Mesenchymal stem cell (in vitro differentiated cells and primary cell): ENCODE results near the gene PCBP2.

Source experiments
- DNase-seq: peaks from one replicate; pipeline ENCODE4 v3.0.0-alpha.2; 2013
- H2AFZ ChIP-seq: one replicate; pipeline ENCODE4 v1.6.1; 2013; ENCODE audit warnings: low read depth, mild to moderate bottlenecking, control low read depth, inconsistent platforms, low read length, moderate library complexity
- H2AK5ac ChIP-seq: 2 replicates; pipeline ENCODE4 v1.6.1; 2013; ENCODE audit warnings: low read length, moderate library complexity, mild to moderate bottlenecking, inconsistent platforms; ENCODE audit not compliant: severe bottlenecking
- H2BK120ac ChIP-seq: one replicate; pipeline ENCODE4 v1.6.1; 2013; ENCODE audit warnings: low read depth, mild to moderate bottlenecking, inconsistent platforms, low read length, moderate library complexity
- H2BK12ac ChIP-seq, 2 experiments: one replicate each; pipeline ENCODE4 v1.6.1; 2013; ENCODE audit warnings: inconsistent platforms in 2 of 2, low read length in 2 of 2, mild to moderate bottlenecking in 2 of 2, moderate library complexity in 2 of 2, control low read depth in 1 of 2
- H2BK15ac ChIP-seq: one replicate; pipeline ENCODE4 v1.6.1; 2013; ENCODE audit warnings: mild to moderate bottlenecking, low read depth, inconsistent platforms; ENCODE audit not compliant: poor library complexity, severe bottlenecking
- H2BK5ac ChIP-seq: 2 replicates; pipeline ENCODE4 v1.6.1; 2013; ENCODE audit warnings: low read depth, mild to moderate bottlenecking, low read length, control low read depth, inconsistent platforms; ENCODE audit not compliant: poor library complexity, severe bottlenecking
- H3K14ac ChIP-seq, 2 experiments: one replicate each; pipeline ENCODE4 v1.6.1; 2013; ENCODE audit warnings: inconsistent platforms in 2 of 2, low read length in 2 of 2, control low read depth in 1 of 2, mild to moderate bottlenecking in 1 of 2, moderate library complexity in 1 of 2
- H3K18ac ChIP-seq, 2 experiments: one replicate each; pipeline ENCODE4 v1.6.1; 2013; ENCODE audit warnings: inconsistent platforms in 2 of 2, low read length in 2 of 2, control low read depth in 1 of 2, low read depth in 1 of 2, mild to moderate bottlenecking in 1 of 2
- H3K23ac ChIP-seq, 2 experiments: one replicate each; pipeline ENCODE4 v1.6.1; 2013; ENCODE audit warnings: inconsistent platforms in 2 of 2, low read length in 2 of 2, mild to moderate bottlenecking in 2 of 2, moderate library complexity in 2 of 2, control low read depth in 1 of 2
- H3K27ac ChIP-seq: 2 replicates; pipeline ENCODE4 v1.5.1; 2013; ENCODE audit warnings: mild to moderate bottlenecking, moderate library complexity, low read length, control low read depth, inconsistent platforms; ENCODE audit not compliant: poor library complexity, severe bottlenecking
- H3K27me3 ChIP-seq, 2 experiments: 2 replicates each; pipeline versions ENCODE4 v1.6.1 to v1.7.0; 2013; ENCODE audit warnings: low read length in 2 of 2, mild to moderate bottlenecking in 2 of 2, moderate library complexity in 2 of 2, control low read depth in 1 of 2, inconsistent platforms in 1 of 2; ENCODE audit not compliant: control insufficient read depth in 1 of 2, insufficient read depth in 1 of 2
- H3K36me3 ChIP-seq, 2 experiments: 2 replicates each; pipeline versions ENCODE4 v1.6.1 to v1.7.0; 2013; ENCODE audit warnings: low read length in 2 of 2, control low read depth in 1 of 2, inconsistent platforms in 1 of 2, low read depth in 1 of 2, mild to moderate bottlenecking in 1 of 2; ENCODE audit not compliant: insufficient read depth in 2 of 2, control insufficient read depth in 1 of 2
- H3K4ac ChIP-seq, 2 experiments: one replicate each; pipeline ENCODE4 v1.6.1; 2013; ENCODE audit warnings: inconsistent platforms in 2 of 2, low read length in 2 of 2, mild to moderate bottlenecking in 2 of 2, moderate library complexity in 2 of 2, control low read depth in 1 of 2, low read depth in 1 of 2
- H3K4me1 ChIP-seq: 2 replicates; pipeline ENCODE4 v1.6.1; 2013; ENCODE audit warnings: low read depth, low read length, control low read depth; ENCODE audit not compliant: control insufficient read depth, insufficient read depth
- H3K4me2 ChIP-seq: 2 replicates; pipeline ENCODE4 v1.6.1; 2013; ENCODE audit warnings: low read length, mild to moderate bottlenecking, inconsistent platforms; ENCODE audit not compliant: poor library complexity, severe bottlenecking
- H3K4me3 ChIP-seq, 2 experiments: 2 replicates each; pipeline versions ENCODE4 v1.5.1 to v1.7.0; 2013; ENCODE audit warnings: low read length in 2 of 2, mild to moderate bottlenecking in 2 of 2, control low read depth in 1 of 2, low read depth in 1 of 2; ENCODE audit not compliant: insufficient read depth in 1 of 2
- H3K79me1 ChIP-seq: replicated peaks from 2 replicates; pipeline ENCODE4 v1.6.1; 2013; ENCODE audit warnings: mild to moderate bottlenecking, control low read depth, low read length, inconsistent platforms; ENCODE audit not compliant: poor library complexity, severe bottlenecking
- H3K9ac ChIP-seq: 2 replicates; pipeline ENCODE4 v1.7.0; 2013; ENCODE audit warnings: mild to moderate bottlenecking, low read length, moderate library complexity
- H3K9me3 ChIP-seq: 2 replicates; pipeline ENCODE4 v1.7.0; 2013; ENCODE audit warnings: mild to moderate bottlenecking, low read length; ENCODE audit not compliant: control insufficient read depth
- H4K8ac ChIP-seq: one replicate; pipeline ENCODE4 v1.6.1; 2013; ENCODE audit warnings: inconsistent platforms, mild to moderate bottlenecking, low read length, moderate library complexity
- H4K91ac ChIP-seq: one replicate; pipeline ENCODE4 v1.6.1; 2013; ENCODE audit warnings: mild to moderate bottlenecking, low read length, inconsistent platforms
- WGBS: methylation state at CpG from one replicate; pipeline ENCODE4 v1.1.7; 2013; ENCODE audit warnings: mixed read lengths; 5-methylcytosine and 5-hydroxymethylcytosine counted together

Gene PCBP2

GRCh38 chr12:53462935-53463334 is 11.0 kb downstream of the PCBP2 start:
- Histone ChIP-seq H2BK120ac (no peak overlapping the region), H3K36me3 (peaks cover 59 to 99% of the 10 kb centered on the region in 2 experiments), H4K91ac (no peak overlapping the region), H2BK15ac (no peak overlapping the region), H3K9ac (peak overlapping the region; percentile 25), H3K27me3 (no peaks in the 10 kb centered on the region), H2AFZ (no peak overlapping the region), H3K9me3 (no peaks in the 10 kb centered on the region), H3K14ac (no peak overlapping the region), H3K4me1 (peaks cover 5% of the 10 kb centered on the region), H3K4ac (no peak overlapping the region), H3K27ac (no peak overlapping the region), H3K23ac (no peak overlapping the region), H3K4me2 (no peak overlapping the region), H2BK5ac (no peak overlapping the region), H3K18ac (no peak overlapping the region), H3K79me1 (peaks cover 3% of the 10 kb centered on the region), H2AK5ac (no peak overlapping the region), H4K8ac (no peak overlapping the region), H2BK12ac (no peak overlapping the region), H3K4me3 (no peak overlapping the region)
- WGBS: 96% methylated on average over 3 of the region's 3 CpGs
- no peak for DNase-seq

DNA sequence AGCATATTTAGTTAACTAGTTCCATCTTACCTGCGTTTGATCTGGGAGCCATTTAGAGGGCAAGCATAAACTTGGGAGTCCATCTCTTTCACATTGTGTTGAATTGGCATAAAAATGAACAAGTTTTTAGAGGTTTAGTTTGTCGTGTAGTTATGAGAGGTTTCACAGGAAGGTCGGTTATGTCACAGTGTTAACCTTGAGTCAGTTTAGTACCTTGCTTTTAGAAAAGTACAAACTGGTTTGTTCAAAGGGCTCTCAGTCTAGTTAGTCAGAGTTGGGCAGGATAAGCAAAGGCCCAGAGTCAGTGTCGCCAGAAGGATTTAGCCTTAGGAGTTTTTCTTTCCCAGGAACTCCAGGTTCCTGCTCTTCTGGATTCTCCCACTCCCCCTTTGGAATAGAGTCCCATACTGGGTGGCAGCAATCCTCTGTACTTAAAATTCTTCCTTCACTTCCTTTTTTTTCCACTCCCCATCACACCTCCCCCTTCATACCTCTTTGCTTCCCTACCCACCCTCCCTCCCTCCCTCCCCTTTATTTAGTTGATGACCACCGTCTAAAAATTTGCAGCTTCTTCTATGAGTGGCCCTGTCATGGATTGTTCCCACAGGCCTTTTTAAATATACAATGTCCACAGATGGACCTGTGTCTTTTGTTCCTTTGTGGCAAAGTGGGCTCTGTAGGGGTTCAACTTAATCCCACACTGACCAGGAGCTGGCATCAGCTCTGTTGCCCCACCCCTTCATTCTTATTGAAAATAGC is 12.1 kb downstream of the PCBP2 start:
- H3K36me3 ChIP-seq: peaks cover 56 to 99% of the 10 kb centered on the region in 2 experiments
- H3K4me1 ChIP-seq: peaks cover 5% of the 10 kb centered on the region
- no peaks in the 10 kb centered on the region for H3K9me3 ChIP-seq
- H3K4ac ChIP-seq: no peak overlapping the region
- no peaks in the 10 kb centered on the region for H3K27me3 ChIP-seq
- H2BK12ac ChIP-seq: no peak overlapping the region
- no peak overlapping the region for H2BK15ac ChIP-seq
- H3K4me3 ChIP-seq: no peak overlapping the region
- H3K9ac ChIP-seq: no peak overlapping the region
- H2AFZ ChIP-seq: no peak overlapping the region
- H3K79me1 ChIP-seq: peaks cover 3% of the 10 kb centered on the region
- no peak overlapping the region for H3K4me2 ChIP-seq
- H2BK5ac ChIP-seq: no peak overlapping the region
- H3K27ac ChIP-seq: no peak overlapping the region
- H4K8ac ChIP-seq: no peak overlapping the region
- no peak overlapping the region for H2AK5ac ChIP-seq
- no peak overlapping the region for H3K23ac ChIP-seq
- DNase-seq: no peak
- H4K91ac ChIP-seq: no peak overlapping the region
- WGBS: 91% methylated on average over 4 of the region's 5 CpGs
- H3K18ac ChIP-seq: no peak overlapping the region
- H2BK120ac ChIP-seq: no peak overlapping the region
- H3K14ac ChIP-seq: no peak overlapping the region

DNA sequence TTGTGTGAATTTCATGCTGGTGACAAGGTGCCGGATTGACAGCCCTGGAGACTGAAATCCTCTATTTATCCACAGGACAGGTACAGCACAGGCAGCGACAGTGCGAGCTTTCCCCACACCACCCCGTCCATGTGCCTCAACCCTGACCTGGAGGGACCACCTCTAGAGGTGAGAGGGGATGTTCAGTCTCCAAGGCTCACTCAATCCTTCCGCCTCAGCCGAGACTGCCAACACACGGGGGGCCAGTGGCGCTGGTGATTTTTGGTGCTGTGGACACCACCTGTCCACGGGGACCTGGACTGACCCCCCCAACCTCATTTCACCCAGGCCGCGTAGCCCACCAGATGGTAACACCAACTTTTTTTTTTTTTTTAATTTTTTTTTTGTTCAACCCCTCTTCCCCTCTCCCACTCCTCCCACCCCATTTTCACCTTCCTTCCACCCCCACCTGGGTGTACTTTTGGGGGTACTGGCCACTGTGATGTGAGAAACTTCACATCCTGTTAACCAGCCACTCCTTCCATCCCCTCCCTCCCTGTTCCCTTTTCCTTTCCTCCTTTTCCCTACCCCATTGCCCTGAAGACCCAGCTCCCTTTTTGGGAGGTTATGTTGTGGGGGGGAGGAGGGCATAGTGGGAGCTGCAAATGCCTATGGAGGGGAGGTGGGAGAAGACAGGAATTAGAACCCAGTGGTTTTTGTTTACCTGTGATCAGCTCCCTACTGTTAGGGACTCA is 12.9 kb downstream of the PCBP2 start:
- H3K4me2 ChIP-seq: no peak overlapping the region
- no peak overlapping the region for H4K91ac ChIP-seq
- H2AK5ac ChIP-seq: no peak overlapping the region
- no peak overlapping the region for H2AFZ ChIP-seq
- H3K27ac ChIP-seq: no peak overlapping the region
- H3K4me1 ChIP-seq: peaks cover 4% of the 10 kb centered on the region
- H2BK15ac ChIP-seq: no peak overlapping the region
- H2BK5ac ChIP-seq: no peak overlapping the region
- peaks cover 3% of the 10 kb centered on the region for H3K79me1 ChIP-seq
- H3K9ac ChIP-seq: peak overlapping the region; percentile 47
- H3K23ac ChIP-seq: no peak overlapping the region
- DNase-seq: no peak
- H4K8ac ChIP-seq: no peak overlapping the region
- WGBS: 96% methylated on average over 10 of the region's 11 CpGs
- no peaks in the 10 kb centered on the region for H3K9me3 ChIP-seq
- no peak overlapping the region for H3K4me3 ChIP-seq
- no peaks in the 10 kb centered on the region for H3K27me3 ChIP-seq
- no peak overlapping the region for H3K14ac ChIP-seq
- no peak overlapping the region for H2BK120ac ChIP-seq
- H3K18ac ChIP-seq: no peak overlapping the region
- peaks cover 57 to 99% of the 10 kb centered on the region in 2 experiments for H3K36me3 ChIP-seq
- H2BK12ac ChIP-seq: no peak overlapping the region
- no peak overlapping the region for H3K4ac ChIP-seq

- H4K91ac ChIP-seq: no peak overlapping the region
- H2AK5ac ChIP-seq: no peak overlapping the region
- H2BK120ac ChIP-seq: no peak overlapping the region
- no peak overlapping the region for H4K8ac ChIP-seq
- H3K4me1 ChIP-seq: peaks cover 4% of the 10 kb centered on the region
- H3K4ac ChIP-seq: no peak overlapping the region
- no peak overlapping the region for H3K23ac ChIP-seq
- H3K27me3 ChIP-seq: no peaks in the 10 kb centered on the region
- peaks cover 59 to 99% of the 10 kb centered on the region in 2 experiments for H3K36me3 ChIP-seq
- DNase-seq: no peak
- no peak overlapping the region for H2BK5ac ChIP-seq
- H3K14ac ChIP-seq: no peak overlapping the region
- no peak overlapping the region for H3K4me3 ChIP-seq
- no peaks in the 10 kb centered on the region for H3K9me3 ChIP-seq
- peaks cover 3% of the 10 kb centered on the region for H3K79me1 ChIP-seq
- H3K9ac ChIP-seq: peak overlapping the region; percentile 47
- no peak overlapping the region for H2AFZ ChIP-seq
- 80% methylated on average over 2 of the region's 2 CpGs for WGBS
- H3K4me2 ChIP-seq: no peak overlapping the region
- H3K27ac ChIP-seq: no peak overlapping the region
- no peak overlapping the region for H3K18ac ChIP-seq
- H2BK15ac ChIP-seq: no peak overlapping the region
- H2BK12ac ChIP-seq: no peak overlapping the region
Measured at GRCh38 chr12:53465679-53466078, 13.8 kb downstream of the PCBP2 start.
